Right lobe of liver (tissue), 6 donors: ENCODE measurements around the gene TMED6. TPM values are rescaled to one million over a fixed set of nuclear protein-coding genes. Genes with fewer than 3 reads are reported as not detected.

Experiments used
- ATAC-seq, 4 donors: fragments of 200-7000 bp; cut with Tn5 transposase; one replicate each; pipeline ENCODE4 v1.9.1; 2020; ENCODE audit warnings: mild to moderate bottlenecking in 4 of 4, moderate library complexity in 4 of 4
- DNase-seq, 3 donors: peaks; one replicate each; pipeline ENCODE4 v3.0.0-alpha.2; 2020
- H3K27ac ChIP-seq, 3 donors: fragments of 200-600 bp; one replicate each; pipeline ENCODE4 v1.8.0; 2022
- H3K27me3 ChIP-seq, 2 donors: fragments of 200-600 bp; one replicate each; pipeline ENCODE4 v1.8.0; 2022
- H3K36me3 ChIP-seq, 4 donors: fragments of 200-600 bp; sonication (generic) in 1 of 4; one replicate each; pipeline versions ENCODE4 v1.5.1 to v1.8.0; 2017 to 2022; ENCODE audit warnings: control low read depth in 1 of 4
- H3K4me1 ChIP-seq, 4 donors: fragments of 200-600 bp; sonication (generic) in 1 of 4; one replicate each; pipeline versions ENCODE4 v1.5.1 to v1.8.0; 2017 to 2022; ENCODE audit warnings: control low read depth in 1 of 4
- H3K4me3 ChIP-seq, 3 donors: fragments of 200-600 bp; one replicate each; pipeline ENCODE4 v1.8.0; 2022
- H3K9me3 ChIP-seq, 4 donors: fragments of 200-600 bp; sonication (generic) in 1 of 4; one replicate each; pipeline versions ENCODE4 v1.5.1 to v1.8.0; 2017 to 2022; ENCODE audit warnings: control low read depth in 1 of 4
- CTCF ChIP-seq, 4 donors: fragments of 200-600 bp in 3 of 4; fragments of 450-650 bp in 1 of 4; IDR thresholded peaks; one replicate each; pipeline versions ENCODE4 v1.5.1 to v1.8.0; 2016 to 2022; ENCODE audit warnings: antibody characterized with exemption in 4 of 4, mild to moderate bottlenecking in 2 of 4
- POLR2A ChIP-seq: fragments of 450-650 bp; IDR thresholded peaks from one replicate; pipeline ENCODE4 v1.6.1; 2017; ENCODE audit warnings: antibody characterized with exemption, mild to moderate bottlenecking
- WGBS: methylation state at CpG from one replicate; pipeline ENCODE4 v1.1.6; 2018; ENCODE audit warnings: low coverage, low lambda C conversion rate; ENCODE audit not compliant: insufficient coverage; ENCODE audit errors: missing lambda C conversion rate; 5-methylcytosine and 5-hydroxymethylcytosine counted together
- intact Hi-C, 2 donors: fragments of 100-400 bp; cut with DNase I; formaldehyde crosslinking; loops; one replicate each; pipeline versions ENCODE4 v1.11.2 to v1.14.1; 2022
- total RNA-seq, 6 experiments: library from RNA; depleted of rRNA in 2 of 6; stranded (reverse); fragments of >200 nt in 2 of 6; fragmentation: NEBNext Ultra II Directional in 3 of 6; extraction: Animal tissue kit (Norgen Biotek cat#: 25700) in 3 of 6; gene quantifications; one replicate each; pipeline versions ENCODE4 v1.1.0 to v1.2.4, GENCODE V29; 2016 to 2023
- donor health status: DM: no; HTN: yes; CAD: no.
- donor health status: DM: no; HTN: no; CAD: no.
- donor health status: DM: no; HTN: no; CAD: no.
- donor health status: DM: no; HTN: yes; CAD: no.
- donor health status: DM: no; HTN: yes; CAD: no.

Gene TMED6
- total RNA-seq, 6 experiments from 2014 or later = 1.6 to 9.9 (median 2.6) TPM

DNA sequence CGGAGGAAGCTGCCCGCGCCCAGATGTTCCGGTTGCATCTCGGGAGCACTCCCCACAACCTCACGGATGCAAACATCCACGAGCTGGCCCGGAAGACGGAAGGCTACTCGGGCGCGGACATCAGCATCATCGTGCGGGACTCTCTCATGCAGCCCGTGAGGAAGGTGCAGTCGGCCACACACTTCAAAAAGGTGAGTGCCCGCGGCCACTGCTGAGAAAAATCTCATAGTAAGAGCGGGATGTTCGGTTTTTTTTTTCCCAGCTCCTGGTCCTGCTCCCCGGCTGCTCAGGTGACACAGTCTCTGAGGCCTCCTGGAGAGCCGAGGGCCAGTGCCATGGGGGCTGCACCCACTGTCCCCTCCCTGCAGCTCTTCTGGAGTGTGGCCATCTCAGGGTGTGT is 30.5 kb downstream of the TMED6 start:
- no peak for TF ChIP-seq POLR2A
- no peak for TF ChIP-seq CTCF (IDR thresholded peaks at IDR 0.05)
- no peaks in the 10 kb centered on the region for H3K27me3 ChIP-seq
- WGBS = 91% methylated on average over 16 of the region's 22 CpGs
- no peak overlapping the region for H3K4me3 ChIP-seq
- H3K9me3 ChIP-seq = no peaks in the 10 kb centered on the region
- peaks cover 0 to 66% (median 24%) of the 10 kb centered on the region in 4 donors for H3K4me1 ChIP-seq
- H3K27ac ChIP-seq = no peak overlapping the region
- no peak for ATAC-seq
- peak in 1 of 3 donors; percentile 39 for DNase-seq
- peaks cover 0 to 75% (median 38%) of the 10 kb centered on the region in 4 donors for H3K36me3 ChIP-seq
- intact Hi-C loops = no loop called here

DNA sequence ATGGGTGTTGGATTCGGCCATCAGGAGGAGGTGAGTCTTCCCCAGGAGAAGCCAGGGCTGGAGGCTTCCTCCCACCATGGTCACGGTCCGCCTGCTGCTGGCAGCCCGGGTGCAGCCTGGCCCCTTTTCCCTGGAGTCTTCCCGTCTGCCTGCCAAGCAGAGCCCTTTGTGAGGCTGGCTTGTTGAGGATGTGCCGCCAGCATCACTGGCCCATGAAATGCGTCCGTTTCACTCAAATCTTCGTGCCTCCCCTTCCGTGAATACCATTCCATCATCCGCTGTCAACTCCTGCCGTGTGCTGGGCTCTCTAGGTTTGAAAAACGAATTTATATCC is 30.9 kb downstream of the TMED6 start:
- no peak overlapping the region for H3K27ac ChIP-seq
- intact Hi-C loops = no loop called here
- ATAC-seq = no peak
- H3K4me3 ChIP-seq = no peak overlapping the region
- H3K36me3 ChIP-seq = peaks cover 0 to 78% (median 39%) of the 10 kb centered on the region in 4 donors
- no peaks in the 10 kb centered on the region for H3K27me3 ChIP-seq
- DNase-seq = peak in 1 of 3 donors; percentile 42
- TF ChIP-seq POLR2A (no peak), CTCF (IDR thresholded peaks at IDR 0.05) (no peak)
- WGBS = 86% methylated on average over 13 of the region's 13 CpGs
- H3K9me3 ChIP-seq = no peaks in the 10 kb centered on the region
- peaks cover 0 to 66% (median 23%) of the 10 kb centered on the region in 4 donors for H3K4me1 ChIP-seq

DNA sequence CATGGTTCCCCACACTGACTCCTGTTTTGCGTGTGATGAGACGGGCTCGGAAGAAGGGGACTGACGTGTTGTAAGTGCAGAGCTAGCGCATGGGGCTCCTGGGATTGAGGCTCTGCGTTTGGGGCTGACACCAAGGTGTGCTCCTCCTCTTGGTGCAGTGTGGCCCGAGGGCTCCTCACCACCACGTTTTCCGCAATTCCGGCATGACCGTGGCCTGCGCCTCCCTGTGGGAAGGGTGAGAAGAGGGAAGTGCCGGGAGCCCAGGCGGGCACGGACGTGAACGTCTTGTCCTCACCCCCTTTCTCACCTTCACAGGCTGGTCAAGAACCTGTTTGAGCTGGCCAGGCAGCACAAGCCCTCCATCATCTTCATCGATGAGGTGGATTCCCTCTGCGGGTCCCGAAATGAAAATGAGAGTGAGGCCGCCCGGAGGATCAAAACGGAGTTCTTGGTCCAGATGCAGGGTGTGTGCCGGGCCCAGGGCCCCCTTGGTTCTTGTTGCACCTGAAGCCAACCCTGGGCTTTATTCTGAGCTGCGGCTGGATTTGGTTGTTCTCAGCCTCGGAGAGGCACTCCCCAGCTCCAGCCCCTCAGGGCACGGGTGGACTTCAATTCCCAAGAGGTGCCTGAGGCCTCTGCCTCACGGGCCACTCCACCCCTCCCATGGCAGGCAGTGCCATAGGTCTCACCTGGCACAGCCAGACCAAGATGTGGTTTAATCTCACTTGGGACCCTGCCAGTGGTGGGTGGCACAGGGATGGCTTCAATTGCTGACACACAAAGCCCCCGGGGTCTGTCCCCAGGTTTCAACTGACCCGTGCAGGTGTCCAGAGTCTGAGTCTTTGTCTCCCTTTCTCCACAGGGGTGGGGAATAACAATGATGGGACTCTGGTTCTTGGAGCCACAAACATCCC is 31.5 kb downstream of the TMED6 start:
- peaks cover 0 to 76% (median 39%) of the 10 kb centered on the region in 4 donors for H3K36me3 ChIP-seq
- H3K9me3 ChIP-seq = no peaks in the 10 kb centered on the region
- TF ChIP-seq POLR2A = no peak
- H3K4me1 ChIP-seq = peaks cover 0 to 66% (median 24%) of the 10 kb centered on the region in 4 donors
- no peaks in the 10 kb centered on the region for H3K27me3 ChIP-seq
- WGBS = 88% methylated on average over 10 of the region's 30 CpGs
- H3K4me3 ChIP-seq = no peak overlapping the region
- peak in 1 of 3 donors; percentile 42 for DNase-seq
- ATAC-seq = no peak
- H3K27ac ChIP-seq = no peak overlapping the region
- intact Hi-C loops = no loop called here

- no peak overlapping the region for H3K27ac ChIP-seq
- no peaks in the 10 kb centered on the region for H3K27me3 ChIP-seq
- DNase-seq (peak in 1 of 3 donors; percentile 42), ATAC-seq (no peak)
- H3K4me1 ChIP-seq = peaks cover 0 to 66% (median 24%) of the 10 kb centered on the region in 4 donors
- H3K4me3 ChIP-seq = no peak overlapping the region
- no peaks in the 10 kb centered on the region for H3K9me3 ChIP-seq
- intact Hi-C loops = no loop called here
- no peak for TF ChIP-seq CTCF (IDR thresholded peaks at IDR 0.05)
- no peak for TF ChIP-seq POLR2A
- WGBS = 67% methylated on average over 2 of the region's 9 CpGs
- peaks cover 0 to 70% (median 39%) of the 10 kb centered on the region in 4 donors for H3K36me3 ChIP-seq
Observed at GRCh38 chr16:69319381-69319780, 32.2 kb downstream of the TMED6 start.

DNA sequence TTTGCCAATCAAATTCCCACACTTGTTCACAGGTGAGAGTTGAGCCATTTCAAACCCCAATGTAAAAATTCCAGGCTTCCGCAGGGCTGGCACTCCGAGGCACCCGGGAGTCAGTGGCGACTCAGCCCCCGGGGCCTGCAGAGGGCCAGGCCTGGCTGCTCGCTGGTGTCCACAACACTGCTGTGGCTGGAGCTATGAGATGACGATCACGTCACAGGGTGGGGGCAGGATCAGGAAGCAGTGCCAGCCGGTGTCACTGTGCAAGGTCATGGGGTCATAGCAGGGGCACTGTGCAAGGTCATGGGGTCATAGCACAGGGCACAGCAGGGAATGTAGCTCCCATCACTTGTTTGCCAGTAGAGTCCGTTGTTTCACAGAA is 32.7 kb downstream of the TMED6 start:
- peaks cover 0 to 66% (median 23%) of the 10 kb centered on the region in 4 donors for H3K4me1 ChIP-seq
- H3K36me3 ChIP-seq = peaks cover 0 to 70% (median 39%) of the 10 kb centered on the region in 4 donors
- H3K4me3 ChIP-seq = no peak overlapping the region
- WGBS = 35% methylated on average over 4 of the region's 10 CpGs
- no peak for TF ChIP-seq POLR2A
- no peak for TF ChIP-seq CTCF (IDR thresholded peaks at IDR 0.05)
- H3K9me3 ChIP-seq = no peaks in the 10 kb centered on the region
- H3K27me3 ChIP-seq = no peaks in the 10 kb centered on the region
- peak overlapping the region in 1 of 3 donors; percentile 97 for H3K27ac ChIP-seq
- DNase-seq = peak in 1 of 3 donors; percentile 51
- intact Hi-C loops = no loop called here
- peak in 2 of 4 donors; percentile 1 to 3 for ATAC-seq
